HG02798 (cell line): Measurements from ENCODE around the gene WDR62.
"Not testable (repeated sequence)": the region's sequence is repeated elsewhere in the genome, so short reads cannot be mapped to it uniquely, and the experiment has no call there.

ENCODE experiments used
- ATAC-seq: cut with Tn5 transposase; IDR thresholded peaks from one replicate; pipeline ENCODE4 v1.9.1; 2021; ENCODE audit warnings: mild to moderate bottlenecking; ENCODE audit not compliant: unreplicated experiment, poor library complexity

Gene WDR62

DNA sequence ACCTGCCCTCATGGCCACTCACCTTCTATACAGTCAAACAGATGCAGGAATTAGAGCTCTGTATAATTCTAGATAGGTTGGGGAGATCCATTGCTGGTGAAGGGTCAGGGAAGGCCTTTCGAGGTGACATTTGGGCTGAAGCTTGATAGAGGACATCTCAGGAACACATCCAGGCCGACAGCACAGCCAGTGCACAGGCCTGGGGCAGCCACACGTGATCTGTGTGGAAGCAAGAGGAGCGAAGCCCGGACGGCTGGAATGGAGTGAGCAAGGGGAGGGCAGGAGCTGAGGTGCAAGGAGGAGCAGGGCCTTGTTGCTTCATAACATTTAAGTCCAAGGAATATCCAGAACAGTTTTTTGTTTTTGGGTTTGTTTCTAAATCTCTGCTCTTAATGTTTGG, 51.7 kb downstream of the WDR62 start:
- no peak for ATAC-seq

DNA sequence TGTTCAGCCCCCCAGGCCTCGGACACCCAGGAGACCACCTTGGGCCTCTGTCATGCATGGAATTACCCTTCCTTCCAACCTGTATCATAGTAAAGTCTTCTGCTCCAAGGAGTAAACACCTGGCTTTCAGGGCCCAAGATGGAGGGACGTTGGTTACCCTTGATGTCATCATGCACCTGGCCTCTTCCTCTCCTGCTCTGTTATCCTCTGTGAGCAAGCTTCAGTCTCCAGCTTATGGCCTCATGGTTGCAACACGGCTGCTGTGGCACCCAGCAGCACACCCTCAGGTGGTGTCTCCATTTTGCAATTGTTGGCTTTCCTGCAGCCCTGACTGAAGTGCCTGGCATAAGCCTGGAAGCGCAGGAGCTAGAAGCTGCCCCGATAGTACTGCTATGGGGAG, 52.3 kb downstream of the WDR62 start:
- ATAC-seq: no peak

DNA sequence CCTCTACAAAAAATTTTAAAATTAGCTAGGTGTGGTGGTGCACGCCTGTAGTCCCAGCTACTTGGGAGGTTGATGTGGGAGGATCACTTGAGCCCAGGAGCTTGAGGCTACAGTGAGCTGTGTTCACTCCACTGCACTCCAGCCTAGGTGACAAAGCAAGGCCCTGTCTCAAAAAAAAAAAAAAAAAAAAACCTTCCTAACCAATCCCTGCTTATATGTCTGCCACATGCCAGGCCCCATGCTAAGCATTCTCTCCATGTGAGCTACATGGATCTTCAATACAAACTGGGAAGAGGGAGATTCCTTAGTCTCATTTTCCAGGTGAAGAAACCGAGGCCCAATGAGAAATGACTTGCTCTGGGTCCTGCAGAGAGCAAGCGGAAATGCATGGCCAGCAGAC, 54.0 kb downstream of the WDR62 start:
- ATAC-seq: no peak

DNA sequence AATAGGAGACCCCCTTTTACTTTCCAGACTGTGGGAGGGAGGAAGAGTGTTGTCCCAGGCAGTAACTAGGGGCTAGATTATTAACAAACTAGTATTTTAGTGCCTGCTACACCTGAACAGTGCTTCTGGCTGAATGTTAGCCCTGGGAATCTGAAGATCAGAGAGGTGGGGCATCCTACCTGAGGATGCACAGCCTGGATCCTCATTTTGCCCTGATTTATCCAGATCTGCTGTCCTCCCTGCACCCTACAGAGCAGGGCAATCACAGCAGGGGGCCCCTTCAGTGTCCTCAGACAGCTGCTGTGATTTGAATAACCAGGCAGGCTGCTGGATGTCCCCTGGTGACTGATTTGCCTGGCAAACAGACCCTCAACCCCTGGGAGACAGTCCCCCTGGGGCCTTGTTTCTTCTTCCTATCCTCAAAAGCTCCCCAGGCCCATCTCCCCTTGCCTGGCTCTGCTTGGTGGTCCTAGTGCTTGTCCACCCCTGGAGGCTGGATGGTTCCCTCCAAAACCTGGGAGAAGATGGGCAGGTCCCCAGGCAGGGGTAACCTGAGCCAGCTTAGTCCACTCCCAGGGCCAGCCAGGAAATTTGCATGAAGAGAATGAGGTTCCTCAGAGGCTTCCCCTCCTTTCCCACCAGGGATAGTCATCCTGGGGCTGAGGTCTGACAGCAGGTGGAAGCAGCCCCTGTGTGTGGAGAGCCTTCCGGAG, 55.9 kb downstream of the WDR62 start, which contains the start of gene OVOL3:
Gene OVOL3 (plus strand): TSS at position 657 of the 713 bp plus-strand sequence. CDS start 60 bp downstream, outside the sequence.
- no peak for ATAC-seq

DNA sequence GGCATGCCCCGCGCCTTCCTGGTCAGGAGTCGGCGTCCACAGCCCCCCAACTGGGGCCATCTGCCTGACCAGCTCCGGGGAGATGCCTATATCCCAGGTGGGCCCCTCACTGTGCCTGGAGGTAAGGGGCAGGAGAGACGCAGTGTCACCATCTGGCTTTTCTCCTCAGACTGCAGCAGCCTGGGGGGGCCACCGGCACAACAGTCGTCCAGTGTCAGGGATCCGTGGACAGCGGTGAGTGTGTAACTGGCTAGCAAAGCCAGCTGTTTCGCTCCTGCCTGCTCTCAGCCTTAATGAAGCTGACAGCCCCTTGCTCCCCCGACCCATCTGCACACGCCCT, 56.5 kb downstream of the WDR62 start:
- ATAC-seq: no peak

DNA sequence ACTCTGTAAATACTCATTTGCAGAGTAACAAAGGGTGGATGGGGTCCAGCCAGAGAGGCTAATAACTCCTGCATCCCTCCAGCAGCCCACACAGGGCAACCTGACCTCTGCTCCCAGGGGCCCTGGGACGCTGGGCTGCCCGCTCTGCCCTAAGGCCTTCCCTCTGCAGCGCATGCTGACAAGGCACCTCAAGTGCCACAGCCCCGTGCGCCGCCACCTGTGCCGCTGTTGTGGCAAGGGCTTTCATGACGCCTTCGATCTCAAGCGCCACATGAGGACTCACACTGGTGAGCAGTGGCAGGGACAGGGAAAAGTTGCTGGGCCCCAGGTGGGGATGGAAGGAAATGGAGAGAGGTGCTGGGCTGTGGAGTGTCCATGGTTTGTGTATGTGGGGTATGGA, 58.0 kb downstream of the WDR62 start:
- ATAC-seq: no peak

DNA sequence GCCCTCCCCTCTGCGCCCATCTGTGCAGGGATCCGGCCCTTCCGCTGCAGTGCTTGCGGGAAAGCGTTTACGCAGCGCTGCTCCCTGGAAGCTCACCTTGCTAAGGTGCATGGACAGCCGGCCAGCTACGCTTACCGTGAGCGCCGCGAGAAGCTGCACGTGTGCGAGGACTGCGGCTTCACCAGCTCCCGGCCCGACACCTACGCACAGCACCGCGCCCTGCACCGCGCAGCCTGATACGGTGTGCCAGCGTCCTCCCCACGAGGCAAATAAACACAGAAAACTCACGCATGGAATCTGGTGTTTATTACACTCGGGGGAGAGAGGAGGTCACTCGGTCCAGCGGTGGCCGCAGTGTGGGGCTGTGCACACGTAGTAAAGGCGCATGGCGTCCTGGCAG, 58.7 kb downstream of the WDR62 start:
- no peak for ATAC-seq

DNA sequence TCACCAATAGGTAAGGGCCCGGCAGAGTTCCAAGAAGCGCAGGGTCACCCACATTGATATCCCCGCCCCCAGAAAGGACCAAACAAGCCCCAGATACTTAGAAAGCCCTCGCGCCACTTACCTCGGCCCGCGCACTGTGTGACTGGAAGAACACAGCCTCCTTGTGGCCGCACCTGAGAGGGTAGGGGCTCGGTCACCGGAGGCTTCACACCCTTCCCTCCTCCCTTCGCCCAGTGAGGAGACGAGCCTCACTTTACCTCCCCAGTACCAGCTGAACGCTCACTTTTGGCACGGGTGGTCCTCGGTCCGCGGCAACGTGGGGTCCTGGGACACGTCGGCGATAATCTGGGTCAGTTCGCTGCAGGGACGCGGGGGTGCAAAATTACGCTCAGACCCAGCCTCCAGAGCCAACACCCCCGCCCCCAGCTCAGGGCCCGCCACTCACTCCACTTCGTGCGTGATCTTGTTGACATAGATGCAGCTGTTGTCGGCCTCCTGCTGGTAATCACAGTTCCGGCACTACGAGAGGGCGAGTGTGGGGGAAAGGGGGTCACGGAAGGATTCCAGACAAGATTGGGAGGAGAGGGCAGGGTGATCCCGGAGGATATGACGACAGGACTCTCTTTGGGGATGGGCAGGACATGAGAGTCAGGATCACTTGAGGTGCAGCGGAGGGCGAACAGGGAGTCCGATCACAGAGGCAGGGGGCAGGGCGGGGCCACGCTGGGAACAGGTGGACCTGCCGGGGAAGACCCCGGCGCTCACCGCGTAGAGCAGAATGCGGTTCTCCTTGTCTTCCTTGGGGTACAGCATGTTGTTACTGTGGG, 59.4 kb downstream of the WDR62 start:
- ATAC-seq: peak; percentile 0

DNA sequence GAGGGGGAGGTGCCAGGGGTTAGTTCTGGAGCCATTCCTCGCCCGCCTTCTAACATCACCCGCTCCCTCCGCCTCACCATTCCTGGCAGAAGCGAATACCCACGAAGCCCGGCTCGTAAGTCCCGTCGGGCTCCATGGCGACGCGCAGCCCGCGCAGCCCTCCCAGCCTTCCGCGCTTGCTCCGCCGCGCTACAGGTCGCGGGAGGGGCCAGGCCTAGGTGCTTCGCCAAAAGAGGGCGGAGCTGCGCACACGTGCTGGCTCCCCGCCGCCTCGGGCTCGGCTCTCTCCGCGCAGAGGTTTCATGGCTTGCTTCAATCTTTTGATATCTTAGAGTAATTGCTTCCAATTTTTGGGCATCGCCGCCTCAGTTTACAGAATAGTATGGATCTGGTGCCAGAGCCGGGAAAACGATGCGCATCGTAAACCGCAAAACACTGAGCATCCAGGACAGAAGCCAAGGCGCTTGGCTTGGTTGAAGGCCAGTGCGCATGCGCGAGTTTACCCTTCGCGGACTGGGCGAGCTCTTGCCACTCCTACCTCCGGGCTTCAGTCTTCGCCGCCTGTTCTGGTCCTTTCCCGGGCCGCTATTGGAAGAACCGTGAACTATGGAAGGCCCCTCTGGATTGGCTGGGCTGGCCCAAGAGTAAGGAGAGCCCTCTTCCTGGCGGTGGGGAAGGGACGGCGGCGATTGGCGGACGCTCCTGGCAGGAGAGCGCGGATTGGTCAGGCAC, 60.2 kb downstream of the WDR62 start, which contains the start of gene POLR2I:
Gene POLR2I (minus strand): TSS at position 155 of the 732 bp plus-strand sequence. CDS start 19 bp downstream, at position 136.
- peak; percentile 85 for ATAC-seq

DNA sequence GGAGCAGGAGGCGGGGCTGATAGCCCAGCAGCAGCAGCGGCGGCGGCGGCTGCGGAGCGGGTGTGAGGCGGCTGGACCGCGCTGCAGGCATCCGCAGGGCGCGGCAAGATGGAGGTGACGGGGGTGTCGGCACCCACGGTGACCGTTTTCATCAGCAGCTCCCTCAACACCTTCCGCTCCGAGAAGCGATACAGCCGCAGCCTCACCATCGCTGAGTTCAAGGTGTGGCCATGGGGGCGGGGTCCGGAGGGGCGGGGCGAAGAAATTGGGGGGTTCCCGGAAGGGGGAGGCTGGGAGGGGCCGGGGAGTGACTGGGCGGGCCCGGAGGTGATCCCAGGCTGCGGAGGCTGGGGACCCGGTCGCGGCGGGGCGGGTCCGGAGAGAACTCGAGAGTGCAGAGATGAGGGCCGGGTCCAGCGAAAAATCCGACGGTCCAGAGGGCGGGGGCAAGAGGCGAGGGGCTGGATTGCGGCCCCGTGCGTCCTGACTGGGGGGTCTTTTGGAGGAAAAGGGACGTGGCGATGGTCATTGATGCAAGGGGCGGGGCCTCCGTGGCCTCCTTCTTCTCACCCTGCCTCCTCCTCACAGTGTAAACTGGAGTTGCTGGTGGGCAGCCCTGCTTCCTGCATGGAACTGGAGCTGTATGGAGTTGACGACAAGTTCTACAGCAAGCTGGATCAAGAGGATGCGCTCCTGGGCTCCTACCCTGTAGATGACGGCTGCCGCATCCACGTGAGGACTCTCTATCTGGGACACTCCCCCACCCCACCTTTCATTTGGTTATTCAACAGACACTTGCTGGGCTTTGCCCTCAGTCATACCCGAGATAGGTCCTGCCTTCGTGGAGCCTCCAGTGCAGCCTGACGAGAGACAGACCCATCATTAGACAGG, 61.0 kb downstream of the WDR62 start, which contains the start of gene TBCB:
Gene TBCB (plus strand): TSS at position 16 of the 891 bp plus-strand sequence. CDS start 93 bp downstream, at position 109.
- peak; percentile 34 for ATAC-seq

DNA sequence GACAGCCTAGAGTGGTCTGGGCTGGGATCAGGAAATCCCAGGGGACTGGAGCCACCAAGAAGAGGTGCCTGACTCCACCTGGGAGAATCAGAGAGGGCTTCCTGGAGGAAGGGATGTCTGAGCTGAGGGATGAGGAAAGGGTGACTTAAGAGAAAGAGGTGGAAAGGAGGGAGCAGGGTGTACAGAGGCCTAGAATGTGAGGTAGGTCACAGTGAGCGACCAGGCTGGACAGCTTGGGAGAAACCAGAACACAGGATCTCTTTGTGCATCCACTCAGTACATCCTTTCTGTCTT, 61.6 kb downstream of the WDR62 start:
- ATAC-seq: no peak

DNA sequence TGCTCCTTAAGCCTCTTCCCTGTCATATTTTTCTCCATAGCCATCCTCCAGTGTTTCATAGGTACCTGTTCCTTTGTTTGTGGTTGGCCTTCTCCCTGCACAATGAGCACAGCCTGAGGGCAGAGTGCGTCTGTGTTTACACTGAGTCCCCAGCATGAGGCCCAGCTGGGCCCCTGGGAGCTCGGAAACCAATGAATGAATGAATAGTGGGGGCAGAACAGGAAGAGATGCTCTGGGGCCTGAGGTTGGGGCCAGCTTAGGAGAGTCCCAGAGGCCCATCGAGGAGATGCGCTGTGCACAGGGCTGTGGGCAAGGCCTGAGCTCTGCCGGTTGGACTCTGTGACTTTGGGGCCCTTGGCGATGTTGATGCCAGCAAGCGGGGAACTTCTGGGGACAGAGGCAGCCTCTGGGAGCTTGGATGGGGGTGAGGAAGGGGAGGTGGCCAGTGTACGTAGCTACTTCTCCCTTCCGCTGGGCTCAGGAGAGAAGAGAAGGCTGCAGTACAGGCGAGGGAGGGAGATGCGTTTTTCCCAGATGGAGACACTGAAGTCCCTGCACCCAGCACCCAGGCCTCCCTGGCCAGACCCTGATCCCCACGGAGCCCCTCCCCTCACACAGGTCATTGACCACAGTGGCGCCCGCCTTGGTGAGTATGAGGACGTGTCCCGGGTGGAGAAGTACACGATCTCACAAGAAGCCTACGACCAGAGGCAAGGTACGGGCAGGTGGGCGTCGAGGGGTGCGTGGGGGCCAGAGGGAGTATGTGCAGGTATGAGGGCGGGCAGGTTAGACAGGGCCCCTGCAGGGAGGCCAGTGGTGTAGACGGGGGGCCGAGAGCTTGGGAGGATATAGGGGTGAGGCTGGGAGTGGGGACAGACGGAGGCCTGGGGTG, 65.6 kb downstream of the WDR62 start:
- ATAC-seq: no peak

DNA sequence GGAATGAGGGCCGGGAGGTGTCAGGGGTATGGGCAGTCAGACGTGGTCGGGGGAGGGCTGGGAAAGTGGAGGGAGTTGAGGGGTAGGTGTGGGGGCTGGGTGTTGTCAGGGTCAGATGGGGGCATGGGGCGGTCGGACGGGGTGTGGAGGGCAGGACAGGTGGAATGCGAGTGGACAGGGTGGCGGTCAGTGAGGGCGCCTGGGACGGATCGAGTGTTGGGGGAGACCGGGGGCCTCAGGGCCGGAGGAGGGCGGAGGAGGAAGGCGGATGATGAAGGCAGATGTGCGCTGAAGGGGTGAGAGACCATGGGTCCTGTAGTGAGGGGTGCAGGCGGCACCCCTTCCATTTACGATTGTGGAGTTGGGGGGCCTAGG, 66.3 kb downstream of the WDR62 start:
- ATAC-seq: no peak

DNA sequence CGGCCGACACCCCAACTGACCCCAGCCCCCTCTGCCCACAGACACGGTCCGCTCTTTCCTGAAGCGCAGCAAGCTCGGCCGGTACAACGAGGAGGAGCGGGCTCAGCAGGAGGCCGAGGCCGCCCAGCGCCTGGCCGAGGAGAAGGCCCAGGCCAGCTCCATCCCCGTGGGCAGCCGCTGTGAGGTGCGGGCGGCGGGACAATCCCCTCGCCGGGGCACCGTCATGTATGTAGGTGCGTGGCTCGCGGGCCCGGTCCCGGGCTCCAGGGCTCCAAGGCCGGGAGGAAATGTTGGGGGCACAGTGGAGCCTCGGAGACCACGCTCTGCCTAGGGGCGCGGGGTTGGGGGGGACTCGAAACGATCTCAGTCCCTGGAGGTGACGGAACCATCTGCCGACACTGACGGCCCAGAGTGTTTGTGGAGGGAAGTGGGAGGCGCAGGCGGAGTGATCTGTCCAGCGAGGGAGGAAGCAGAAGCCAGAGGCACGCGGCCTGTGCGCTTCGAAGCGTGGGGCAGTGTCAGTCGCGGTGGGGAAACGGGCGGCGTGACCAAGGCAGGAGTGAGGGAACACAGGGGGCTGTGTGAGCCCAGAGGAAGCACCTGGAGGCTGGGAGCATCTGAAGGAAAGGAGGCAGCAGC, 66.9 kb downstream of the WDR62 start:
- no peak for ATAC-seq

DNA sequence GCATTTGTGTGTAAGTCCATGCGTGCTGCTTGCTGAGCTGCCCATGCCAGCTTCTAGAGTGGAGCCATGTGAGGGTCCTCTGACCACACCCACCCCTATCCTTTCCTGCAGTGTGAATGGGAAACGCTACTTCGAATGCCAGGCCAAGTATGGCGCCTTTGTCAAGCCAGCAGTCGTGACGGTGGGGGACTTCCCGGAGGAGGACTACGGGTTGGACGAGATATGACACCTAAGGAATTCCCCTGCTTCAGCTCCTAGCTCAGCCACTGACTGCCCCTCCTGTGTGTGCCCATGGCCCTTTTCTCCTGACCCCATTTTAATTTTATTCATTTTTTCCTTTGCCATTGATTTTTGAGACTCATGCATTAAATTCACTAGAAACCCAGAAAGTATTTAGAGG, 70.9 kb downstream of the WDR62 start:
- ATAC-seq: no peak

DNA sequence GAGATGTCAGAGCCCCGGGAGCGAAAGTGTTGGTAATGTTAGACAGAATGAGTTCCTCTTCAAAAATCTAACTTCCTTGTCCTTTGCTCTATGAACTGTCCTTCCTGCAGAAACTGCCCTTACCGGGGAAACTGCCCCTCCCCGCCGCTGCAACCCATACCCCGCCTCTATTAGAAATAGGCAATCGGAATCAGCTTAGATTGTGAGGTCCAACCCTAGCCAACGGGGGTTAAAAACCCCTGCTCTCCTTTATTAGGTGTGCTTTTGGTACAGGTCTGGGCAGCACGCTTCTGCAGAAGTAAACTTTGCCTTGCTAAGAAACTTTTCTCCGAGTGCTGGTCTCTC, 73.7 kb downstream of the WDR62 start:
- peak; percentile 4 for ATAC-seq

DNA sequence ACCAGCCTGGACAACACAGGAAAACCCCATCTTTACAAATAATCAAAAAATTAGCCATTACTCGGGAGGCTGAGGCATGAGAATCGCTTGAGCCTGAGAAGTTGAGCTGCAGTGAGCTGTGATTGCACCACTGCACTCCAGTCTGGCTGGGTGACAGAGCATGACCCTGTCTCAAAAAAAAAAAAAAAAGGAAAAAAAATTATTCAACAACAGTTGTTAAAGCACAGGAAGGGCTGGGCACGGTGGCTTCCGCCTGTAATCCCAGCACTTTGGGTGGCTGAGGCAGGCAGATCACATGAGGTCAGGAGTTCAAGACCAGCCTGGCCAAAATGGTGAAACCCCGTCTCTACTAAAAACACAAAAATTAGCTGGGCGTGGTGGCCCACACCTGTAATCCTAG, 76.5 kb downstream of the WDR62 start:
- ATAC-seq: not testable (repeated sequence)

DNA sequence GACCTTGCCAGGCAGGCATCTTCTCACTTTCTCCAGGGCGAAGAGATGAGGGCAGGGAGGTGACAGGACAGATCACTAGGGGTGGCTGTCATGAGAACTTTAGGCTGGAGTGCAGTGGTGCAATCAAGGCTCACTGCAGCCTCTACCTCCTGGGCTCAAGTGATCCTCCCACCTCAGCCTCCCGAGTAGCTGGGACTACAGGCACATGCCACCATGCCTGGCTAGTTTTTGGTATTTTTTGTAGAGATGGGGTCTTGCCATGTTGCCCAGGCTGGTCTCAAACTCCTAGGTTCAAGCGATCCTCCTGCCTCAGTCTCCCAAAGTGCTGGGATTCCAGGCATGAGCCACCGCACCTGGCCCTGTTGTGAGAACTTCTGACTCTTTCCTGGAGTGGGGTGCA, 80.2 kb downstream of the WDR62 start:
- ATAC-seq: not testable (repeated sequence)
